ENCODE results near the gene OR2A12.

- TF ChIP-seq EZH2phosphoT487 (IDR thresholded peaks at IDR 0.05; ENCODE audit: low read length): no peak
- no peak for TF ChIP-seq CTCF (IDR thresholded peaks at IDR 0.05; ENCODE audit: low read length)
- no peak for TF ChIP-seq EZH2 (optimal IDR thresholded peaks at IDR 0.05; ENCODE audit: low read depth, low read length)
Observed at GRCh38 chr7:144110272-144110671, 24.2 kb downstream of the OR2A12 start.
